Measurements from ENCODE around the gene NECTIN3.

Gene NECTIN3

DNA sequence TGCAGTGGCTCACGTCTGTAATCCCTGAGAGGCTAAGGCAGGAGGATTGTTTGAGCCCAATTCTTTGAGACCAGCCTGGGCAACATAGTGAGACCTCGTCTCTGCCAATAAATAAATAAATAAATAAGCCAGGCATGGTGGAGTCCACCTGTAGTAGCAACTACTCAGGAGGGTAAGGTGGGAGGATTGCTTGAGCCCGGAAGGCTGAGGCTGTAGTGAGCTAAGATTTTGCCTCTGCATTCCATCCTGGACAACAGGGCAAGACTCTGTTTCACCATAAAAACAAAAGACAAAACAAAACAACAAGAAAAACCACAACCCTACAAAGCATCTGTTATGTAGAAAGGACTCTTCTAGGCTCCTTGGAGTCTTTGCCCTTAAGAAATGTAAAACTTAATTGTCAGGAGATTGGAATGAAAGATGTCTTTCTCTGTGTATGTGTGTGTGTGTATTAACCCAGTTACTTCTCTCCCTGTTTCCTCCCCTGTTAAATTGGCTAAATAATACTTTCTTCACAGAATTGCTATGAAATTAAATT, 9.5 kb downstream of the NECTIN3 start:
- no peak overlapping the region for H3K4me3 ChIP-seq (ENCODE audit: insufficient read depth, low read depth, low read length)
- H3K9me3 ChIP-seq (ENCODE audit: control insufficient read depth, low read length) = no peaks in the 10 kb centered on the region
- H3K4me1 ChIP-seq (ENCODE audit: control insufficient read depth, insufficient read depth, low read length) = peaks cover 11% of the 10 kb centered on the region
- H3K27ac ChIP-seq (ENCODE audit: insufficient read depth, low read depth, low read length, poor library complexity, severe bottlenecking) = no peak overlapping the region
- WGBS, 2 experiments = 82 to 96% methylated on average over 3 of the region's 3 CpGs
- H3K36me3 ChIP-seq (ENCODE audit: control insufficient read depth, insufficient read depth, low read length) = no peaks in the 10 kb centered on the region
- H3K27me3 ChIP-seq (ENCODE audit: control insufficient read depth, insufficient read depth, low read length, poor library complexity, severe bottlenecking) = no peaks in the 10 kb centered on the region

- Histone ChIP-seq H3K4me3 (ENCODE audit: insufficient read depth, low read depth, low read length) (no peak overlapping the region), H3K4me1 (ENCODE audit: control insufficient read depth, insufficient read depth, low read length) (peaks cover 2% of the 10 kb centered on the region), H3K36me3 (ENCODE audit: control insufficient read depth, insufficient read depth, low read length) (no peaks in the 10 kb centered on the region), H3K27ac (ENCODE audit: insufficient read depth, low read depth, low read length, poor library complexity, severe bottlenecking) (no peak overlapping the region), H3K9me3 (ENCODE audit: control insufficient read depth, low read length) (no peaks in the 10 kb centered on the region), H3K27me3 (ENCODE audit: control insufficient read depth, insufficient read depth, low read length, poor library complexity, severe bottlenecking) (no peaks in the 10 kb centered on the region)
- WGBS, 2 experiments = 90 to 95% methylated on average over 2 of the region's 2 CpGs
Observed at GRCh38 chr3:111084911-111085310, 13.3 kb downstream of the NECTIN3 start.

GRCh38 chr3:111087924-111088469, 16.4 kb downstream of the NECTIN3 start:
- Histone ChIP-seq H3K4me1 (ENCODE audit: control insufficient read depth, insufficient read depth, low read length) (no peaks in the 10 kb centered on the region), H3K9me3 (ENCODE audit: control insufficient read depth, low read length) (no peaks in the 10 kb centered on the region), H3K4me3 (ENCODE audit: insufficient read depth, low read depth, low read length) (no peak overlapping the region), H3K27me3 (ENCODE audit: control insufficient read depth, insufficient read depth, low read length, poor library complexity, severe bottlenecking) (no peaks in the 10 kb centered on the region), H3K36me3 (ENCODE audit: control insufficient read depth, insufficient read depth, low read length) (no peaks in the 10 kb centered on the region), H3K27ac (ENCODE audit: insufficient read depth, low read depth, low read length, poor library complexity, severe bottlenecking) (no peak overlapping the region)

- H3K27me3 ChIP-seq (ENCODE audit: control insufficient read depth, insufficient read depth, low read length, poor library complexity, severe bottlenecking) = no peaks in the 10 kb centered on the region
- H3K4me3 ChIP-seq (ENCODE audit: insufficient read depth, low read depth, low read length) = no peak overlapping the region
- H3K27ac ChIP-seq (ENCODE audit: insufficient read depth, low read depth, low read length, poor library complexity, severe bottlenecking) = no peak overlapping the region
- H3K4me1 ChIP-seq (ENCODE audit: control insufficient read depth, insufficient read depth, low read length) = no peaks in the 10 kb centered on the region
- no peaks in the 10 kb centered on the region for H3K36me3 ChIP-seq (ENCODE audit: control insufficient read depth, insufficient read depth, low read length)
- no peaks in the 10 kb centered on the region for H3K9me3 ChIP-seq (ENCODE audit: control insufficient read depth, low read length)
- 86% methylated on average over 10 of the region's 10 CpGs for WGBS, 2 experiments
Observed at GRCh38 chr3:111096487-111097209, 25.0 kb downstream of the NECTIN3 start.

- Histone ChIP-seq H3K27me3 (ENCODE audit: control insufficient read depth, insufficient read depth, low read length, poor library complexity, severe bottlenecking) (no peaks in the 10 kb centered on the region), H3K9me3 (ENCODE audit: control insufficient read depth, low read length) (no peaks in the 10 kb centered on the region), H3K4me3 (ENCODE audit: insufficient read depth, low read depth, low read length) (no peak overlapping the region), H3K36me3 (ENCODE audit: control insufficient read depth, insufficient read depth, low read length) (peaks cover 4% of the 10 kb centered on the region), H3K4me1 (ENCODE audit: control insufficient read depth, insufficient read depth, low read length) (no peaks in the 10 kb centered on the region), H3K27ac (ENCODE audit: insufficient read depth, low read depth, low read length, poor library complexity, severe bottlenecking) (no peak overlapping the region)
- WGBS, 2 experiments = 89 to 95% methylated on average over 1 of the region's 1 CpG
Observed at GRCh38 chr3:111103807-111104206, 32.2 kb downstream of the NECTIN3 start.

DNA sequence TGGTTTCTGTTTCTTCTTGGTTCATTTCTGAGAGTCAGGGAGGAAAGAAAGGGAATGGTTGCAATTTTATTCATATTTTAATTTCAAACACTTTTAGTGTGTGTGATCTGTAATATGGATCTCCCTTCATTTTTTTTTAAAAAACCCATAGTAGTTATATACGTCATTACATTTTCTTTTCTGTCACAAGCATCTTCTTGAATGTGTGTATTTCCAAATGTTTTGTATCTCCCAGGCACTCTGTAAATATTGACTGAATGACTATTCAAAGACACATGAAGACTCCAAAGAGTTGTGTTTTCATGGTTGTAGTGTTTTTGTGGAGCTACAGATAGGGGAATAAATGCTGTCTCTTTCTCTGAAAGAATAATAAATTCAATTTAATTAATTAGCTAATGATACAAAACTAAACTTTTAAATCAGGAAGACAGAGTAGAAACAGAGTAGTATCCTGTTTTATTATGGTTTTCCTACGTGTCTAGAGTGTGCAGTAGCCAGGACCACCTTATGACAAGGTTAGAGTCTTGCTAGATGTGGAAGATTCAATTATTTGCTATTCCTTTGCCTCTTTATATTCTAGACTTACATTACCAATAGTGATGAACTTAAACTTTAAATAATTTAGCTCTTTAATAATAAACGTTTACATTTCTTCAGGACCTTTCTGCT, 35.5 kb downstream of the NECTIN3 start:
- Histone ChIP-seq H3K9me3 (ENCODE audit: control insufficient read depth, low read length) (no peaks in the 10 kb centered on the region), H3K27me3 (ENCODE audit: control insufficient read depth, insufficient read depth, low read length, poor library complexity, severe bottlenecking) (no peaks in the 10 kb centered on the region), H3K36me3 (ENCODE audit: control insufficient read depth, insufficient read depth, low read length) (peaks cover 3% of the 10 kb centered on the region), H3K4me3 (ENCODE audit: insufficient read depth, low read depth, low read length) (no peak overlapping the region), H3K4me1 (ENCODE audit: control insufficient read depth, insufficient read depth, low read length) (no peaks in the 10 kb centered on the region), H3K27ac (ENCODE audit: insufficient read depth, low read depth, low read length, poor library complexity, severe bottlenecking) (no peak overlapping the region)
- WGBS, 2 experiments = 100% methylated on average over 1 to 3 of the region's 3 CpGs

GRCh38 chr3:111107662-111108035, 36.0 kb downstream of the NECTIN3 start:
- H3K4me1 ChIP-seq (ENCODE audit: control insufficient read depth, insufficient read depth, low read length) = no peaks in the 10 kb centered on the region
- H3K27me3 ChIP-seq (ENCODE audit: control insufficient read depth, insufficient read depth, low read length, poor library complexity, severe bottlenecking) = no peaks in the 10 kb centered on the region
- H3K9me3 ChIP-seq (ENCODE audit: control insufficient read depth, low read length) = no peaks in the 10 kb centered on the region
- WGBS, 2 experiments = 86 to 95% methylated on average over 1 to 2 of the region's 2 CpGs
- H3K36me3 ChIP-seq (ENCODE audit: control insufficient read depth, insufficient read depth, low read length) = no peaks in the 10 kb centered on the region
- no peak overlapping the region for H3K27ac ChIP-seq (ENCODE audit: insufficient read depth, low read depth, low read length, poor library complexity, severe bottlenecking)
- no peak overlapping the region for H3K4me3 ChIP-seq (ENCODE audit: insufficient read depth, low read depth, low read length)

- WGBS, 2 experiments = 73 to 86% methylated on average over 2 of the region's 2 CpGs
- Histone ChIP-seq H3K27ac (ENCODE audit: insufficient read depth, low read depth, low read length, poor library complexity, severe bottlenecking) (no peak overlapping the region), H3K4me3 (ENCODE audit: insufficient read depth, low read depth, low read length) (no peak overlapping the region), H3K4me1 (ENCODE audit: control insufficient read depth, insufficient read depth, low read length) (no peaks in the 10 kb centered on the region), H3K36me3 (ENCODE audit: control insufficient read depth, insufficient read depth, low read length) (no peaks in the 10 kb centered on the region), H3K27me3 (ENCODE audit: control insufficient read depth, insufficient read depth, low read length, poor library complexity, severe bottlenecking) (no peaks in the 10 kb centered on the region), H3K9me3 (ENCODE audit: control insufficient read depth, low read length) (no peaks in the 10 kb centered on the region)
Observed at GRCh38 chr3:111112913-111113312, 41.3 kb downstream of the NECTIN3 start.

DNA sequence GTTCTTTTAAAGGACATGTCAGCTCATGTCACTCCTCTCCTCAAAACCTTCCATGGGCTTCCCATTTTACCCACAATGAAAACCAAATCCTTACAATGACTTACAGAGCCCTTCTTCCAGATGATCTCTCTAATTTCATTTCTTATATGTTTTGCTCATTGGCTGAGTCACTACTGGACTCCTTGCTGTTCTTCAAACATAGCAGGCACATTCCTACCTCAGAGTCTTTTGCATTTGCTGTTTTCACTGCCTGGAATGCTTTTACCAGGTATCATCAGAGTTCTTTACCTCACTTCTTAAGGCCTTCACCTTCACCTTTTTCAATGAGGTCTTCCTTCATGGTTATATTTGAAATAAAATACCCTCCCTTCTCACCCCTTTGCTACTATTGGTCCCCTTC, 57.3 kb downstream of the NECTIN3 start:
- no peaks in the 10 kb centered on the region for H3K27me3 ChIP-seq (ENCODE audit: control insufficient read depth, insufficient read depth, low read length, poor library complexity, severe bottlenecking)
- H3K27ac ChIP-seq (ENCODE audit: insufficient read depth, low read depth, low read length, poor library complexity, severe bottlenecking) = no peak overlapping the region
- no peaks in the 10 kb centered on the region for H3K4me1 ChIP-seq (ENCODE audit: control insufficient read depth, insufficient read depth, low read length)
- no peaks in the 10 kb centered on the region for H3K9me3 ChIP-seq (ENCODE audit: control insufficient read depth, low read length)
- H3K4me3 ChIP-seq (ENCODE audit: insufficient read depth, low read depth, low read length) = no peak overlapping the region
- H3K36me3 ChIP-seq (ENCODE audit: control insufficient read depth, insufficient read depth, low read length) = no peaks in the 10 kb centered on the region

DNA sequence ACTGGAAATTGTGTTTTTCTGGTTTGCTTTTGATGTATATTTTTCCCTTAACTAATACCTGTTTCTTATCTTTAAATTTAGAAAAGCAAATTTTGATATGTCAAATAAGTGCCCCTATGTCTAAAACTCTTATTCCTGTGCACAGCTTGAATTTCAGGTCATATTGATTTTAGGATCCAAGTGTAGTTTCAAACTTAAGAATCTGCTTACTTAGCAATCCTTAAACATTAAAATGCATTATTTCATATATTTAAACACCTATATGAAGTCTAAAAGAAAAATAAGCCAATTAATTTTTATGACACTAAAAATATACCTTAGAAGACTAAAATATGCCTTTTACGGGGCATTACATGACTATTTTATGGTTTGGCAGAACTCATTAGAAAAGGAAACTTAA, 59.2 kb downstream of the NECTIN3 start:
- WGBS, 2 experiments = 80% methylated on average over 1 of the region's 1 CpG; no CpG with 5 or more reads in 1 of the 2 experiments
- no peak overlapping the region for H3K4me3 ChIP-seq (ENCODE audit: insufficient read depth, low read depth, low read length)
- H3K27ac ChIP-seq (ENCODE audit: insufficient read depth, low read depth, low read length, poor library complexity, severe bottlenecking) = no peak overlapping the region
- H3K9me3 ChIP-seq (ENCODE audit: control insufficient read depth, low read length) = no peaks in the 10 kb centered on the region
- H3K27me3 ChIP-seq (ENCODE audit: control insufficient read depth, insufficient read depth, low read length, poor library complexity, severe bottlenecking) = no peaks in the 10 kb centered on the region
- H3K36me3 ChIP-seq (ENCODE audit: control insufficient read depth, insufficient read depth, low read length) = no peaks in the 10 kb centered on the region
- H3K4me1 ChIP-seq (ENCODE audit: control insufficient read depth, insufficient read depth, low read length) = no peaks in the 10 kb centered on the region

All from ectodermal cell (in vitro differentiated cells).